Stimulated activated CD8-positive, alpha-beta memory T cell treated with anti-CD3 and anti-CD28 coated beads, Interleukin-15, amount 100 ng/mL, for 24 hours (primary cell): ENCODE measurements around the gene BICC1.

Experiments used
- DNase-seq: peaks from one replicate; pipeline ENCODE4 v3.0.0-alpha.2; 2020; ENCODE audit warnings: low read depth

Gene BICC1

GRCh38 chr10:58608351-58608750, 95.7 kb downstream of the BICC1 start:
- DNase-seq: no peak

DNA sequence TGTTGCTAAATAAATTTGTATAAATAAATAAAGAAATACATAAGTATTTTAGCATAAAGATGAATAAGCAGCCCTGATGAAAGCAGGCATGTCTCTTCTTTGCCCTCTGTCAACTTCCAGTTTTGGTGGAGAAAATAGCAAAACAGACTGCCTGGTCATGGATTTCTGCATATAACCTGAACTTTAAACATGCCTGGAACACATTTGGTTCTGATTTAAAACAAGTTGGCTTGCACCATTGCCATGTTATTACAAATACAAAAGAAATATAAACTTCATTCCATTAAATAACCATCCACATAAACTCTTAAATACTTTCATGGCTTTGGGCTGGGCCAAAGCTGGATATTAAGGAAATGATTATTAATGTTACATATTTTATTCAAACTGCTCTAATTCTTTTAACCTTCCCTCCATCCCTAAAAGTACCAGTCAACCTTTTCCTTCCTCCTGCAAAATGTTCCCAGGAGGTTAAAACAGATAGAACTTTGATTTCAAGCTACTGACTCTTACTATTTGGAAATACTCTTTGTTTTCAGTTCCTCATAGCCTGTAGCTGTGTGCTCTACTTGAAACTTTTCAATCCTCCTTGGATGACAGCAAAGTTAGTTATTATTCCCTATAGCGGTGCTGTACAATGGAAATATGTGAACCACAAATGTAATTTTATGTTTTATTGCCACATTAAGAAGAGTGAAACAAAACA, 96.3 kb downstream of the BICC1 start:
- DNase-seq: no peak

DNA sequence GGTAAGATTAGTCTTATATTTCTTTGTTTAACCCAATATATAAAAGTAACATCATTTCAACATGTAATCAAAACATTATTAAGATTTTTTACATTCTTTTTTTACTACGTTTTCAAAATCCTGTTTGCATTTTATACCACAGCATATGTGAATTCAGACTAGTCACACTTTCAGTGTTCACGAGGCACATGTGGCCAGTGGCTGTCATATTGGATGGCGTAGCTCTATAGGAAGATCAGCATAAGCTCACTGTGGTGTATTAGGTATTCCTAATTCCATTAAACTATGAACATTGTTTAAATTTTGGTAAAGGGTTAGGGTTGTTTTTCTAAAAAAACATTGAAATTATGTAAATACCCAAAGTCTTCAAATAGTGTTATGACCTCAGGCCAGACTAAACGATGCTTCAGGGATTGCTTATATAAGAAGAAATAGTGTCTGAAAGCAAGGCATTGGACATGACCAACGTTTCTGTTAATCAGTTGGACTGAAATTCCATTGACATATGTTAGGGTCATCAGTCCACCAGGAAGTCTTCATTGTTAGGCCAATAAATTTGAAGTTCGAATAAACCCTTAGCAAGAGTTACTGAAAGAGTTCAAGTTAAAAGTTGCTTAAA, 97.0 kb downstream of the BICC1 start:
- DNase-seq: no peak

DNA sequence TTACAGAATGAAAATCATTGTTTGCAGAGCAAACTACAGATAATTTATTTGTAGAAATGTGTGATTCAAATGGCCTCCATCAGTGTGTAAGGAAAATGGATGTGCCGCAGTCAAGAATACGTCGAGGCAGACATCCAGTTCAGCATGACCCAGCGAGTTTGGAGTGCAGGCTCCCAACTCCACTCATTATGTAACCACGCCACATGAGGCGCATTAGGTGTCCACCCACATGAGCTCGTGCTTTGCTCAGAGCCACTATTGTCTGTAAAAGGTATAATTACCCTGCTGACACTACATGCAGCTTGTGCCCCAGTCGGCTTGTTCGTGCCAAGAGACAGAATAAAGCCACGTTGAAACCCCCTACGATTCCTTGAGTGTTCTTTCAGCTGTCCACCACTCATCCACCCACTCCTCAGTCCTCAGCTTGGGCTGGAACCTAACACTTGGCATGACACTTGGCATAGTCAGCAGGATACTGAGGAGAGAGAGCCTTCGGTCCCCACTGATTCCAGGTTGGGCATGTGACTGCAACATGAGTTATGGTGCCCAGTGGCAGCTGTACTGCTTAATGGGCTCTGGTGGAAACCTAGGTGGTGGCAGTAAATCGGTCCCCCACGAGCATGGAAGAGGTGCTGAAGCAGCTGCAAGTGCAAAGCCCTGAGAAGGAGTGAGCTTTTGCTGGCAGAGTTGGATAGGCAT, 102.7 kb downstream of the BICC1 start:
- DNase-seq: no peak

DNA sequence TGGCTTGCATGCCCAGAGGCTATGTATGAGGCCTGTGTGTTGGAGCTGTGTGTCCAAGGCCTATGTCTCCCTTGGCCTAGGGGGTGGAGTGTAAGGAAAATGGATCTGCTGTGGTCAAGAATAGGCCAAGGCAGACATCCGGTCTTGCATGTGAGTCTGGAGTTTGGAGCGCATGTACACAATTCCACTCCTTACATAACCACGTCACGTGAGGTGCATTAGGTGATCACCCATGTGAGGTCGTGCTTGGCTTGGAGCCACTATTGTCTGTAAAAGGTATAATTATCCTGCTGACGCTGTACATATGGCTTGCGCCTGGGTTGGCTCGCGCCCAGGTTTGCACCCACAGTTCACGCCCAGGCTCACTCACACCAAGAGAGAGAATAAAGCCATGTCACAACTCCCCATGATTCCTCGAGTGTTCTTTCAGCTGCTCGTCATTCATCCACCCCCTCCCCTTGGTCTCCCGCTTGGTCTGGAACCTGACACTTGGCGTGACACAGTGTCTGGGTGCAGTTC, 105.5 kb downstream of the BICC1 start:
- DNase-seq: no peak

GRCh38 chr10:58621379-58622077, 108.9 kb downstream of the BICC1 start:
- DNase-seq: no peak

DNA sequence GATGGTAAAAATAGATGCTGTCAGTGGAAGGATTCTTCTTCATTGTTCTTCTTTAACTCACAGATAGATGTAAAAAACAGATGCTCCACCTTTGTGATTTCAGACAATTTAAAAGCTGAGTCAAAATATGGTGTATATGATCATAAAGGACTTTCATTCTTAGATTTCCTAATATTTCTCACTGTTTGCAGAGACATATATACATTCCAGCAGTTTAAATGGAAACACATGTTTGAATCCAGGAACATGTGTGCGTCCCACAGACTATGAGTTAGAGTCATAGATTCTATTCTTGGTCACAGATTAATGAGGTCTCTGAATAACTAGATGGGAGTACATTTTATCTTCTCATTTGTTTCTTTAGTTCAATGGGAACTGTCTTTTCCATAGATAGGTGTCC, 109.6 kb downstream of the BICC1 start:
- no peak for DNase-seq

DNA sequence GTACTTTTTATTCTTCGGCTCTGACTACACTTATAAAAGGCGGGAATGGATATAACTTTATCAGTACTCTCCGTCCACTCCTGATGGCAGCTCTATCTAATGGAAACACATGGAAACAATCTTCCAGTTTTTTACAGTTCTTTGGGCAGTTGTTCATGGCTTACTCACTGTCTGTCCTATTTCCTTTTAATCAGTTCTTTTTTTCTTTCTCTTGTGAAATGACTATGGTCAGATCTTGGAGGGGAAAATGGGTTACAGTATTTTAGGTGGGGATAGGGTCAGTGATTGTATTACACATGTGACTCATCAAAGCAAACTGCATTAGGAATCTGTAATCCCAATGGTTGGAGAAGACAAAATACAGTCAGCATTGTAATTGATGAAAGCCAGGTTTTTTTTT, 112.4 kb downstream of the BICC1 start:
- DNase-seq: no peak

GRCh38 chr10:58627392-58627791, 114.7 kb downstream of the BICC1 start:
- no peak for DNase-seq

- no peak for DNase-seq
These were observed 119.0 kb downstream of the BICC1 start for GRCh38 chr10:58631715-58632114.

- no peak for DNase-seq
These were observed 119.5 kb downstream of the BICC1 start for GRCh38 chr10:58632216-58632615.

- DNase-seq: no peak
These were observed 124.7 kb downstream of the BICC1 start for GRCh38 chr10:58637352-58637751.

GRCh38 chr10:58638388-58638787, 125.7 kb downstream of the BICC1 start:
- DNase-seq: no peak

DNA sequence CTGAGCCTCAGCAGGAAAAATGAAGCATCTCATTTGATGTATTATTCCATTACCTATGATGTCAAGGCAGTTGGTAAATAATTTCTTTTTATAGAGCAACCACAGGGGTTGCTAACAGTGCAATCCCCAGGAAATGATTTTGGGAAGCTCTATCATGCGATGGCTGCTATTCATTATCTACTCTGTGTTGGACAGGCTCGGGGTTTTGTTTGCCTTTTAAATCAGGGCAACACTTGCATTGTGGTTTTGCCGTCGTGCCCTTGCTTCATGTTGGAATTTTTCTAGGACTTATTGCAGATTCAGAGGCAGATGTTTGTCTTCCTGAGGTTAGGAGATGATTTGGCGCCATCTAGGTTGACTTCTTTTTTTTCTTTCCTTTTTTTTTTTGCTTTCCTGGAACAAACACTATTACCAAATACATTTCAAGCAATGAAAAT, 128.4 kb downstream of the BICC1 start:
- DNase-seq: no peak

DNA sequence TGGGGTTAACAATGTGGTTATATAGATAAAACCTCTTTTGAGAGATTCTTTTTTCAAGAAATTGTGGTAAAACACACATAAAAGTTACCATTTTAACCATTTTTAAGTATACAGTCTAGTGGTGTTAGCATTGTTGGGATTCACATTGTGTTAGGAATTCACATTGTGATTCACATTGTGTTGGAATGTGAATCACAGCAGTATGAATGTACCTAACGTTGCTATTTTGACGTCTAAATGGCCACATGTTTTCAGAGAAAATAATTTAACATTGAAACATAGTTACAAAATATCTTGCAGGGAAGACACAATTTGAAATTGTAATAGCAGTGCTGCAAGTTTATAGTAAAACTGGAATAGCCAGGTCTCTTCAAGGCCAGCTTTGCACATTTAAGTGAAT, 129.0 kb downstream of the BICC1 start:
- DNase-seq: no peak

GRCh38 chr10:58642283-58642682, 129.6 kb downstream of the BICC1 start:
- DNase-seq: no peak

- no peak for DNase-seq
These were observed 130.3 kb downstream of the BICC1 start for GRCh38 chr10:58642916-58643428.

DNA sequence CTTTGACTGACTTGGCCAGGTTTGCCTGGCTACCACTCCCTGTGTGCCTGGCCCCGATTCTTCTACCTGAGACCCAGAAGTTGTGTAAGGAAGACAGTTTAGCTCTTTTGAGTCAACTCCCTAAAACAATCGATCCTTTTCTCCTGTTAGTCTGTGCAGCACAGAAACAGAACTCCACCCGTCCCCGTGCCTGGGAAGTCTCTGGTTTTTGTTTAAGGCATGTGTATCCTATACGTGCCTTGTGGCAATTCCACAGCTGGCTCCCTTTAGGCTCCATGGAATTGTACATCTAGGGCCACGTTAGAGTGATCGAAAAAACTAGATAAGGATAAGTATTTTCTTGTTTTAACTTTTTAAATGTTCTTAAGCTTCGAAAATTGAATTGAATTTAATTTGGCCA, 131.6 kb downstream of the BICC1 start:
- DNase-seq: no peak

DNA sequence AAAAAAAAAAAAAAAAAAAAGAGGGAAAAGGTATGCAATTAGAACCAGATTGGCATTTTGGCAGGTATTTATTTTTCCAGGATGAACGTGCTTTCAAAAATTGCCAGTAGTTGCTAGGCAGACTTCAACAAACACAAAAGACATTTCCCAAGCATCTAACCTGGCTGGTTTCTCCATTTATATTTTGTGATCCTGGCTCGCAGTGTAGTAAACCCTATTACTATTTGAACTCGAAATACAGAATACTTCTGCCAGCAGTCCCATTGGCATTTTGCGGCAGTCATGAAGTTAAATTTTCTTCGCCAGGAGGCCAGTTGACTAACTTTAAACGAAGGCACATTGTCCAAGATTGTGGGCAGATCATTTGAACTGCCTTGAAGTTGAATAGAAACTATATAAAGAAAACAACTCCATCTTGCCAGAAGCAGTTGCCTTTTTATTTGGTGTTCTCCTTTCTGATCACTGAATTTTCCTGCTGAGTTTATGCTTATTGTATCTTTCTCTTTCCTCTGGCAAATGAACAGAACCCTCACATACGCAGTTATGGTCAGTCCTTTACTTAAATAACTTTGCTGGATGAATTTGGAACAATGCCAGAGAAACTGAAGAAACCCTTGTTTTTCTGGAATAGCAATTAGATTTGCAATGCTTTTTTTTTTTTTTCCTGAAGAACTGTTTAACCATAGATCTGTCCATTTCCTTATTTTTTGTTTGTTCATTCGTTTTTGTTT, 132.9 kb downstream of the BICC1 start:
- DNase-seq: no peak

DNA sequence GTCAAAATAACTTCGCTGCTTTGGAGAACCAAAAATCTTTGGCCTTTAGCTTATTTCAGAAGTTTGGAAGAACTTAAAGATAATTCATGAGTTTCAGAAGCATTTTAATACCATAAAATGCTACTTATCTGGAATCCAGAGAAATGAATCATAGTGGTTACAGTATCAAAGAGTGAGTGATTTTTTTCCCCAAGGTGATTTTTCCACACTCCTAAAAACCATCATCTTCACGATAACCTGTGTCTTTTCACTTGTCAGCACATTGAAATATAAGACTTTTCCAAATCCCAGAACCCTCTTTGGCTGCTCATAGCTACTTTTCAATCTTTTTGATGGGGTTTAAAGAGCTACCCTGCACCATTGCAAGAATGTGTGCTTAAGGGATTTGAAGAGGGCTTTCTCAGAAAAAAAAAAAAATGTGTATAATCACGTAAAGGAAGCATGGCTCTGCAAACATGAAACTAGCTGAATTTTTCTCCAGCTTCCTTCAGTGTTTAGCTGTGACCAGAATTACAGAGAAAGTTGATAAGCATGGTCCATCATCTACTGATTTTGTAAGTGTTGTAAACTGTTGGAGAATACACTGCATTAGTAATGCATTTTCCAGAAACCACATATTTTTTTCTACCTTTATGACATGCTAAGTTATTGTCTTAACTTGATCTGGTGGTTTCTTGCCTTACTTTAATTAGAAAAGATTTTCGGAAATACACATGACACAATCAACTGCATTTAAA, 134.9 kb downstream of the BICC1 start:
- no peak for DNase-seq

- DNase-seq: no peak
These were observed 135.5 kb downstream of the BICC1 start for GRCh38 chr10:58648131-58648530.
